Right ventricle myocardium superior (tissue), 1 donor: Measurements from ENCODE around the gene ZSCAN5A. TPM values are rescaled to one million over a fixed set of nuclear protein-coding genes. Genes with fewer than 3 reads are reported as not detected.
"Not testable (repeated sequence)": the region's sequence is repeated elsewhere in the genome, so short reads cannot be mapped to it uniquely, and the experiment has no call there.

ENCODE experiments used
- ATAC-seq: fragments of 200-7000 bp; cut with Tn5 transposase; one replicate; pipeline ENCODE4 v1.9.1; 2020; ENCODE audit warnings: mild to moderate bottlenecking; ENCODE audit not compliant: poor library complexity
- DNase-seq: peaks from one replicate; pipeline ENCODE4 v3.0.0-alpha.2; 2020
- intact Hi-C: fragments of 100-400 bp; cut with DNase I; formaldehyde crosslinking; loops from one replicate; pipeline ENCODE4 v1.11.2; 2022
- total RNA-seq: library from RNA; stranded (reverse); fragmentation: NEBNext Ultra II Directional; extraction: Animal tissue kit (Norgen Biotek cat#: 25700); gene quantifications from one replicate; pipeline ENCODE4 v1.2.1, GENCODE V29; 2021
- donor health status: DM: no; HTN: yes; CAD: no; lungs with severe emphysema.

The ZSCAN5A gene
- total RNA-seq, 1 donor from 2014 or later: 16.0 TPM

DNA sequence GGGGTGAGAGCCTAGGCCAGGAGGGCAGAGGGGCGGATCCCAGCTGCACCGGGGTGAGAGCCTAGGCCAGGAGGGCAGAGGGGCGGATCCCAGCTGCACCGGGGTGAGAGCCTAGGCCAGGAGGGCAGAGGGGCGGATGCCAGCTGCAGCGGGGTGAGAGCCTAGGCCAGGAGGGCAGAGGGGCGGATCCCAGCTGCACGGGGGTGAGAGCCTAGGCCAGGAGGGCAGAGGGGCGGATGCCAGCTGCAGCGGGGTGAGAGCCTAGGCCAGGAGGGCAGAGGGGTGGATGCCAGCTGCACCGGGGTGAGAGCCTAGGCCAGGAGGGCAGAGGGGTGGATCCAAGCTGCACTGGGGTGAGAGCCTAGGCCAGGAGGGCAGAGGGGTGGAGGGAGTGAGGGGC is 138.3 kb downstream of the ZSCAN5A start:
- intact Hi-C loops, ATAC-seq, DNase-seq: not testable (repeated sequence)

DNA sequence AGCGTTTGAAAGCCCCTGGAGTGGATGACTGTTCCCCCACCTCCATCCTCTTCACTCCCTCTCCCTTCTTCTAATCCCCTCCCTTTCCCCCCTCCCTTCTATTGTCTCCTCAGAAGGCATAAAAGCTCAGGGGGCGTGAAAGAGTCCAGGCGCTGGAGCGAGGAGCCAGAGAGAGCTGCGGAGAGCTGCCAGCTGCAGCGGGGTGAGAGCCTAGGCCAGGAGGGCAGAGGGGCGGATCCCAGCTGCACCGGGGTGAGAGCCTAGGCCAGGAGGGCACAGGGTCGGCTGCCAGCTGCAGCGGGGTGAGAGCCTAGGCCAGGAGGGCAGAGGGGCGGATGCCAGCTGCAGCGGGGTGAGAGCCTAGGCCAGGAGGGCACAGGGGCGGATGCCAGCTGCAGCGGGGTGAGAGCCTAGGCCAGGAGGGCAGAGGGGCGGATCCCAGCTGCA is 138.8 kb downstream of the ZSCAN5A start, which contains the start of gene GALP:
Gene GALP (plus strand): TSS at position 148 of the 447 bp plus-strand sequence. CDS start 1,101 bp downstream, outside the sequence.
- intact Hi-C loops, ATAC-seq, DNase-seq: not testable (repeated sequence)

DNA sequence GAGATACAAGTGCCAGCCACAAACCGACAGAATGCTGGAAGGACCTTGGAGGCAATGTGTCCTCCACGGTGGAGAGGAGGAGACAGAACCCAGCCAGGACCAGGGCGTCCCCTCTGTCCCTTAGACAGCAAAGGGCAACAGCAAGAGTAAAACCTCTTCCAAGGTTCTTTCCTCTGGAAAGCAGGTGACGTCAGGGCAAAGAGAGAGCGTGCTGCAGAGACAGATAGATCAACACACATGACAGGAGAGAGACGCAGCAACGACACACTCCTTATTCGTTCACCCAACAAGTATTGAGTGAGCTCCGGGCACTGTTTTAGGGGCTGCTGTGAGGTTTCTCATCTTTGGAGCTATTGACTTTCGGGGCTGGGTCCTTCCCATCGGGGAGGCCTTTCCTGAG is 140.1 kb downstream of the ZSCAN5A start:
- intact Hi-C loops: loop anchor here (5.0 kb wide), 1 partner anchor 97 kb away; no protein-coding TSS in a partner anchor
- DNase-seq (no peak), ATAC-seq (no peak)

DNA sequence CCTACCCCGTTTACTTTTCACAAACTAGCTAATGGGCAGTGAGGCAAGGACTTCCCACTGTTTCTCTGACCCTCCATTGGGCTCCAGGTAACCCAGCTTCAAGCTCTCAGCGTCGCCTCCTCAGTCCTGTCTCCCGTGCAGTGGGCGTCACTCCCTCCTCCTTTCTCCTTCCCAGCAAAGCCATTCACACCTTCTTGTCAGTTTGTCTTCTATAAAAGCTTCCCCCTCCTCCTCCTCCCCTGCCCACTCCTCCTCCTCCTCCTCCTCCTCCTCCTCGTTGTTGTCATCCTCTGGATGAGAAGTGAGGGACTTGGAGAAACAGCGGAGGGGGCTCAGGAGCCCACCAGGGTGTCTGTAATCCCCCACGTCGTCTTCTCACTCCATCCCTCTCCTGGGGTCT is 140.6 kb downstream of the ZSCAN5A start:
- DNase-seq (no peak), ATAC-seq (no peak)
- intact Hi-C loops: loop anchor here (5.0 kb wide), 1 partner anchor 97 kb away; no protein-coding TSS in a partner anchor

Other genes starting within 250 kb of the ZSCAN5A start
- gene ZNF787, start 193.5 kb downstream of the ZSCAN5A start, total RNA-seq: 33.9 TPM
- gene ZNF444, start 173.6 kb downstream of the ZSCAN5A start, total RNA-seq: 26.7 TPM
- not detected for gene GALP, start 138.8 kb downstream of the ZSCAN5A start, total RNA-seq
- not detected for gene ZSCAN5B, start 117.1 kb downstream of the ZSCAN5A start, total RNA-seq
- gene ZSCAN5C, start 112.6 kb downstream of the ZSCAN5A start, total RNA-seq: not detected
- gene EDDM13, start 42.1 kb downstream of the ZSCAN5A start, total RNA-seq: not detected
- gene ZNF582, start 78.7 kb upstream of the ZSCAN5A start, total RNA-seq: 3.8 TPM
- 6.1 TPM for gene ZNF583, start 89.5 kb upstream of the ZSCAN5A start, total RNA-seq
- 5.0 TPM for gene ZNF667, start 162.5 kb upstream of the ZSCAN5A start, total RNA-seq
- gene ZNF471, start 193.0 kb upstream of the ZSCAN5A start, total RNA-seq: 6.2 TPM
- 5.9 TPM for gene ZFP28, start 224.1 kb upstream of the ZSCAN5A start, total RNA-seq